CD4-positive, alpha-beta T cell (primary cell): ENCODE measurements around the gene IQGAP2. TPM values are rescaled to one million over a fixed set of nuclear protein-coding genes. Genes with fewer than 3 reads are reported as not detected.

Experiments used
- ATAC-seq: fragments of 200-7000 bp; cut with Tn5 transposase; one replicate; pipeline ENCODE4 v1.10.0; 2022; ENCODE audit warnings: mild to moderate bottlenecking; ENCODE audit not compliant: poor library complexity
- CTCF ChIA-PET: fragments of 350-600 bp; sonication (Branson Sonifier 250); formaldehyde crosslinking; loops from one replicate; lab custom pipeline; 2021; ENCODE audit warnings: antibody characterized with exemption, inconsistent platforms; lab: Charles Lee
- POLR2A ChIA-PET: fragments of 350-600 bp; sonication (Branson Sonifier 250); formaldehyde crosslinking; loops from one replicate; lab custom pipeline; 2021; ENCODE audit warnings: antibody characterized with exemption, inconsistent platforms; lab: Charles Lee
- DNase-seq, 14 experiments: peaks; one replicate each; pipeline ENCODE4 v3.0.0-alpha.2; 2013 to 2020; ENCODE audit warnings: mixed read lengths in 2 of 14
- H3K27ac ChIP-seq, 2 donors: one replicate each; pipeline versions ENCODE4 v1.5.1 to v1.7.0; 2013; ENCODE audit warnings: low read length in 2 of 2, low read depth in 1 of 2, mild to moderate bottlenecking in 1 of 2
- H3K27me3 ChIP-seq, 2 experiments: 1 replicate in 1 of 2; 2 replicates in 1 of 2; pipeline versions ENCODE4 v1.6.1 to v1.7.0; 2013; ENCODE audit warnings: low read length in 2 of 2, control low read depth in 1 of 2, mild to moderate bottlenecking in 1 of 2, moderate library complexity in 1 of 2; ENCODE audit not compliant: insufficient read depth in 2 of 2, control insufficient read depth in 1 of 2
- H3K36me3 ChIP-seq: one replicate; pipeline ENCODE4 v1.6.1; 2013; ENCODE audit warnings: low read length, control low read depth; ENCODE audit not compliant: insufficient read depth
- H3K4me1 ChIP-seq: one replicate; pipeline ENCODE4 v1.6.1; 2013; ENCODE audit warnings: low read length, control low read depth; ENCODE audit not compliant: insufficient read depth
- H3K4me3 ChIP-seq: one replicate; pipeline ENCODE4 v1.5.1; 2013; ENCODE audit warnings: mild to moderate bottlenecking, low read length, moderate library complexity
- H3K9me3 ChIP-seq, 2 experiments: 1 replicate in 1 of 2; 2 replicates in 1 of 2; pipeline versions ENCODE4 v1.6.1 to v1.7.0; 2013; ENCODE audit warnings: low read length in 2 of 2, mild to moderate bottlenecking in 2 of 2, control low read depth in 1 of 2, moderate library complexity in 1 of 2; ENCODE audit not compliant: control insufficient read depth in 1 of 2, insufficient read depth in 1 of 2
- H3K27ac Mint-ChIP-seq: one replicate; pipeline ENCODE4 v1.8.0; 2020; ENCODE audit warnings: mixed read lengths
- H3K27me3 Mint-ChIP-seq: one replicate; pipeline ENCODE4 v1.8.0; 2021; ENCODE audit warnings: mixed read lengths
- H3K36me3 Mint-ChIP-seq: one replicate; pipeline ENCODE4 v1.8.0; 2021; ENCODE audit warnings: low read depth, mixed read lengths
- H3K4me1 Mint-ChIP-seq: one replicate; pipeline ENCODE4 v1.8.0; 2021; ENCODE audit warnings: low read depth, mixed read lengths
- H3K4me3 Mint-ChIP-seq: one replicate; pipeline ENCODE4 v1.8.0; 2020; ENCODE audit warnings: mild to moderate bottlenecking, mixed read lengths
- H3K9me3 Mint-ChIP-seq: one replicate; pipeline ENCODE4 v1.8.0; 2020; ENCODE audit warnings: mixed read lengths
- CTCF ChIP-seq: fragments of 200-600 bp; IDR thresholded peaks from one replicate; pipeline ENCODE4 v1.8.0; 2022; ENCODE audit warnings: antibody characterized with exemption, mild to moderate bottlenecking
- intact Hi-C, 2 experiments: fragments of 100-400 bp; cut with DNase I in 1 of 2; cut with micrococcal nuclease in 1 of 2; formaldehyde crosslinking; loops; one replicate each; pipeline versions ENCODE4 v1.15.1 to v1.9.0; 2023 to 2025; cut with DNase I, micrococcal nuclease
- total RNA-seq, 174 experiments: library from RNA in 2 of 174; stranded (reverse) in 2 of 174; gene quantifications; one replicate each; pipeline ENCODE4 v1.2.3 and lab custom pipeline; 2021 to 2026

Gene IQGAP2
- total RNA-seq, 2 experiments from 2014 or later = 58.8 TPM

DNA sequence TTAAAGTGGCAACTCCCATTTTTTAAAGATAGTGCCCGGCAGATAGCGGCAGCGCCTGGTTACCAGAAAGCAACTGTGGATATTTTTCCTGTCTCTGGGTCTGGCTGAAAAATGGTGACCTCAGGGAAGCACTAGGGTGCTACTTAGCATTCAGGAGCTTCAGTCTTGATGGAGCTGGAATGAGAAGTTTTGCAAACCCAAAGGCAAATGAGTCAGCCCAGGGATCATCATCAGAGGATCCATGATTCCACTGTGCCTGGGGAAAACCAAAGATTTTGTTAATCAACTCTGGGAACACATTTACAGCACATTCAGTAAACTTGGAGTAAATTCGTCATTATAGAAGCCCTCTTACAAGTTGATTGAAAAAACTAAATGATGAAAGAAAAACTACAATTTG lies 339.5 kb downstream of the IQGAP2 start:
- no peak for ATAC-seq
- DNase-seq = no peak

DNA sequence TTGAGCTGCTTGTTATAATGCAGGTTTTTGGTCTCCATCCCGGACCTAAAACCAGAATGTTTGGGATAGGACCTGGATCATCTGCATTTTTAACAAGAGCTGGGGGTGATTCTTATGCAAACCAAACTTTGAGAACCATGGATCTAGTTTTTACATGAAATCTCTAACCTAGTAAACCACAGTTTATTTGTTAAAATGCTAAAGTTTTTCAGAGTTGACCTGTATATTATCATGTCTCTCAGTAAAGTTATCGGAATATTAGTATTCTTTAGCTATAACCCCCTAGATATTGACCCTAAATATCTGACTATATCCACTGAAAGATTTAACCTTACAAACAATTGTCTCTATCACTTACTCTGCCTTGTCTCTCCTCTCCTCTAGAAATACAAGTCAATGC lies 341.5 kb downstream of the IQGAP2 start:
- no peak overlapping the region for H3K4me3 Mint-ChIP-seq
- Histone ChIP-seq H3K27ac (no peak overlapping the region), H3K4me1 (peaks cover 5% of the 10 kb centered on the region), H3K27me3 (no peaks in the 10 kb centered on the region), H3K36me3 (no peaks in the 10 kb centered on the region), H3K4me3 (no peak overlapping the region), H3K9me3 (no peaks in the 10 kb centered on the region)
- H3K27ac Mint-ChIP-seq = no peak overlapping the region
- no peaks in the 10 kb centered on the region for H3K36me3 Mint-ChIP-seq
- ChIA-PET POLR2A (interaction anchor here (0.5 kb wide), 1 partner anchor 29 kb away, joined by 5 read pairs; no protein-coding TSS in a partner anchor), CTCF (interaction anchor here (0.9 to 2.0 kb wide), 3 partner anchors 11 to 30 kb away, joined by 3 to 6 read pairs (median 3); no protein-coding TSS in a partner anchor)
- no peak for TF ChIP-seq CTCF
- peaks cover 2% of the 10 kb centered on the region for H3K4me1 Mint-ChIP-seq
- no peak for DNase-seq
- no peaks in the 10 kb centered on the region for H3K9me3 Mint-ChIP-seq
- intact Hi-C loops = no loop called here
- ATAC-seq = no peak
- H3K27me3 Mint-ChIP-seq = peaks cover 4% of the 10 kb centered on the region

More for the DNA sequence above, 339.5 kb downstream of the IQGAP2 start:
- Histone ChIP-seq H3K9me3 (no peaks in the 10 kb centered on the region), H3K4me1 (peaks cover 24% of the 10 kb centered on the region), H3K4me3 (no peak overlapping the region), H3K36me3 (no peaks in the 10 kb centered on the region), H3K27ac (no peak overlapping the region), H3K27me3 (no peaks in the 10 kb centered on the region)
- Mint-ChIP-seq H3K9me3 (no peaks in the 10 kb centered on the region), H3K27ac (no peak overlapping the region), H3K4me1 (peaks cover 19% of the 10 kb centered on the region), H3K27me3 (no peaks in the 10 kb centered on the region), H3K4me3 (no peak overlapping the region), H3K36me3 (peaks cover 6% of the 10 kb centered on the region)
- POLR2A ChIA-PET = no interaction called here
- CTCF ChIA-PET = no interaction called here
- intact Hi-C loops = no loop called here
- no peak for TF ChIP-seq CTCF

GRCh38 chr5:76745670-76746069 lies 342.6 kb downstream of the IQGAP2 start:
- CTCF ChIA-PET = no interaction called here
- H3K36me3 Mint-ChIP-seq = no peaks in the 10 kb centered on the region

More at GRCh38 chr5:76745670-76746069, 342.6 kb downstream of the IQGAP2 start:
- intact Hi-C loops = no loop called here
- Histone ChIP-seq H3K27me3 (no peaks in the 10 kb centered on the region), H3K4me3 (no peak overlapping the region), H3K4me1 (no peaks in the 10 kb centered on the region), H3K27ac (no peak overlapping the region), H3K9me3 (no peaks in the 10 kb centered on the region), H3K36me3 (no peaks in the 10 kb centered on the region)
- no peak for TF ChIP-seq CTCF
- ATAC-seq (no peak), DNase-seq (no peak)
- H3K27ac Mint-ChIP-seq = no peak overlapping the region
- no peaks in the 10 kb centered on the region for H3K4me1 Mint-ChIP-seq
- no peak overlapping the region for H3K4me3 Mint-ChIP-seq
- peaks cover 9% of the 10 kb centered on the region for H3K27me3 Mint-ChIP-seq
- POLR2A ChIA-PET = no interaction called here
- no peaks in the 10 kb centered on the region for H3K9me3 Mint-ChIP-seq
